PC-9 (cell line): Measurements from ENCODE around the gene LRRC37B. TPM values are rescaled to one million over a fixed set of nuclear protein-coding genes. Genes with fewer than 3 reads are reported as not detected.
"Not testable (repeated sequence)": the region's sequence is repeated elsewhere in the genome, so short reads cannot be mapped to it uniquely, and the experiment has no call there.

Source experiments
- BruUV-seq: library from RNA; stranded (reverse); fragments of 400-500 nt; replicated peaks from 2 replicates; lab custom pipeline; 2021; lab: Mats Ljungman, UMichigan
- CTCF ChIA-PET: fragments of 300-600 bp; sonication (Branson Sonifier 250); formaldehyde crosslinking; loops from one replicate; lab custom pipeline; 2022; ENCODE audit warnings: antibody characterized with exemption; lab: Charles Lee
- POLR2A ChIA-PET: fragments of 300-600 bp; sonication (Branson Sonifier 250); formaldehyde crosslinking; loops from one replicate; lab custom pipeline; 2022; ENCODE audit warnings: antibody characterized with exemption; ENCODE audit not compliant: unreplicated experiment; lab: Charles Lee
- DNase-seq, 2 experiments: peaks; one replicate each; pipeline versions ENCODE4 v3.0.0 to v3.0.0-alpha.2; 2015 to 2022; ENCODE audit warnings: mixed read lengths in 1 of 2
- H2AFZ ChIP-seq: fragments of 200-600 bp; sonication (generic); 2 replicates; pipeline ENCODE4 v1.8.1; 2017; ENCODE audit warnings: antibody characterized with exemption
- H3F3A ChIP-seq: fragments of 200-600 bp; sonication (generic); 2 replicates; pipeline ENCODE4 v1.8.1; 2017; ENCODE audit warnings: antibody characterized with exemption, mild to moderate bottlenecking, low read depth; ENCODE audit not compliant: insufficient read depth
- H3K27ac ChIP-seq: fragments of 200-600 bp; sonication (generic); 2 replicates; pipeline ENCODE4 v1.6.1; 2016; ENCODE audit warnings: mixed run types
- H3K27me3 ChIP-seq: fragments of 200-600 bp; sonication (generic); 2 replicates; pipeline ENCODE4 v1.6.1; 2016; ENCODE audit warnings: low read depth, mixed run types; ENCODE audit not compliant: insufficient read depth
- H3K36me3 ChIP-seq: fragments of 200-600 bp; sonication (generic); 2 replicates; pipeline ENCODE4 v1.6.1; 2016; ENCODE audit warnings: low read depth, mixed run types
- H3K4me1 ChIP-seq: fragments of 200-600 bp; sonication (generic); replicated peaks from 2 replicates; pipeline ENCODE4 v1.6.1; 2016; ENCODE audit warnings: mixed run types; ENCODE audit not compliant: insufficient read depth
- H3K4me2 ChIP-seq: fragments of 200-600 bp; sonication (generic); 2 replicates; pipeline ENCODE4 v1.6.1; 2017; ENCODE audit warnings: mixed run types
- H3K4me3 ChIP-seq: fragments of 200-600 bp; sonication (generic); 2 replicates; pipeline ENCODE4 v1.6.1; 2016; ENCODE audit warnings: mixed run types
- H3K79me2 ChIP-seq: fragments of 200-600 bp; sonication (generic); 2 replicates; pipeline ENCODE4 v1.6.1; 2017; ENCODE audit warnings: low read depth, mixed run types
- H3K9me2 ChIP-seq: fragments of 200-600 bp; sonication (generic); 2 replicates; pipeline ENCODE4 v1.8.1; 2017; ENCODE audit warnings: mild to moderate bottlenecking; ENCODE audit not compliant: insufficient read depth
- H3K9me3 ChIP-seq: fragments of 200-600 bp; sonication (generic); 2 replicates; pipeline ENCODE4 v1.8.1; 2016; ENCODE audit warnings: low read depth; ENCODE audit not compliant: insufficient read depth
- H4K20me1 ChIP-seq: fragments of 200-600 bp; sonication (generic); 2 replicates; pipeline ENCODE4 v1.8.1; 2017; ENCODE audit not compliant: insufficient read depth
- EZH2 ChIP-seq: fragments of 200-600 bp; sonication (generic); IDR thresholded peaks from 2 replicates; pipeline ENCODE4 v1.8.0; 2017; ENCODE audit warnings: antibody characterized with exemption, low read depth
- intact Hi-C: fragments of 100-400 bp; cut with micrococcal nuclease; formaldehyde crosslinking; loops from one replicate; pipeline ENCODE4 v1.10.0; 2022; ENCODE audit not compliant: unreplicated experiment
- total RNA-seq: library from RNA; stranded (reverse); gene quantifications from 2 replicates; pipeline ENCODE4 v1.2.3, GENCODE V29; 2021
- TF ChIP-seq, protein P1 (sequence below): fragments of 200-600 bp; sonication (generic); conservative IDR thresholded peaks from 2 replicates; pipeline ENCODE4 v1.6.1; 2017; ENCODE audit warnings: mixed run types, antibody characterized with exemption, mild to moderate bottlenecking, moderate library complexity

The LRRC37B gene
- total RNA-seq, 1 experiment from 2014 or later = 13.8 TPM

DNA sequence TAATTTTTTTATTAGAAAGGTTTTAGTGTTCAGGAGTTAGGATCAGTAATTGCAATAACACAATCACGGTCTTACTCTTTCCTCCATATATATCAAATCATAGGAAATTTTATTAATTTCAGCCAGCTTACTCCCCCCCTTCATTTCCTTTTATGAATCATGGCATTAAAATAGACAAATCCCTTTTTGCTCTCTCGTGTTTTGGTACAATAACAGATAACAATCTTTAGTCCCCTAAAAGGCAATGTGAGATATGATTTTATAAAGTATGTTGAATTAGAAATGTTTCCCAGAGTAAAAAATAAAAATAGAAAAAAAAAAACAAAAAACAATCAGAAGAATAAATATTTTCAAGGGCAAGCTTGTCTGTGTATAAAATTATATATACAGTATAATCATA is 92.5 kb downstream of the LRRC37B start:
- BruUV-seq = no TSS peak
- Histone ChIP-seq H3K79me2 (no peaks in the 10 kb centered on the region), H3F3A (no peaks in the 10 kb centered on the region), H4K20me1 (no peaks in the 10 kb centered on the region), H3K27ac (no peak overlapping the region), H3K4me2 (no peak overlapping the region), H3K4me3 (no peak overlapping the region), H2AFZ (no peak overlapping the region), H3K9me3 (no peaks in the 10 kb centered on the region), H3K9me2 (no peaks in the 10 kb centered on the region), H3K27me3 (no peaks in the 10 kb centered on the region), H3K36me3 (no peaks in the 10 kb centered on the region), H3K4me1 (no peaks in the 10 kb centered on the region)
- POLR2A ChIA-PET = no interaction called here
- TF ChIP-seq EZH2 = no peak
- TF ChIP-seq, protein P1, sequence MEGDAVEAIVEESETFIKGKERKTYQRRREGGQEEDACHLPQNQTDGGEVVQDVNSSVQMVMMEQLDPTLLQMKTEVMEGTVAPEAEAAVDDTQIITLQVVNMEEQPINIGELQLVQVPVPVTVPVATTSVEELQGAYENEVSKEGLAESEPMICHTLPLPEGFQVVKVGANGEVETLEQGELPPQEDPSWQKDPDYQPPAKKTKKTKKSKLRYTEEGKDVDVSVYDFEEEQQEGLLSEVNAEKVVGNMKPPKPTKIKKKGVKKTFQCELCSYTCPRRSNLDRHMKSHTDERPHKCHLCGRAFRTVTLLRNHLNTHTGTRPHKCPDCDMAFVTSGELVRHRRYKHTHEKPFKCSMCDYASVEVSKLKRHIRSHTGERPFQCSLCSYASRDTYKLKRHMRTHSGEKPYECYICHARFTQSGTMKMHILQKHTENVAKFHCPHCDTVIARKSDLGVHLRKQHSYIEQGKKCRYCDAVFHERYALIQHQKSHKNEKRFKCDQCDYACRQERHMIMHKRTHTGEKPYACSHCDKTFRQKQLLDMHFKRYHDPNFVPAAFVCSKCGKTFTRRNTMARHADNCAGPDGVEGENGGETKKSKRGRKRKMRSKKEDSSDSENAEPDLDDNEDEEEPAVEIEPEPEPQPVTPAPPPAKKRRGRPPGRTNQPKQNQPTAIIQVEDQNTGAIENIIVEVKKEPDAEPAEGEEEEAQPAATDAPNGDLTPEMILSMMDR = no peak
- DNase-seq = no peak
- intact Hi-C loops = no loop called here
- CTCF ChIA-PET = no interaction called here

GRCh38 chr17:32100323-32100722 is 93.1 kb downstream of the LRRC37B start:
- H3K4me1 ChIP-seq, H4K20me1 ChIP-seq, BruUV-seq, H3K9me3 ChIP-seq, DNase-seq, H3K4me2 ChIP-seq, CTCF ChIA-PET, intact Hi-C loops, POLR2A ChIA-PET, H3K27ac ChIP-seq, H3K9me2 ChIP-seq, H3K4me3 ChIP-seq, H2AFZ ChIP-seq, H3F3A ChIP-seq, H3K36me3 ChIP-seq, H3K79me2 ChIP-seq, H3K27me3 ChIP-seq: not testable (repeated sequence)

GRCh38 chr17:32100971-32101631 is 93.9 kb downstream of the LRRC37B start:
- H4K20me1 ChIP-seq = no peaks in the 10 kb centered on the region
- DNase-seq = peak in 1 of 2 experiments; percentile 7
- H3K4me2 ChIP-seq = no peak overlapping the region
- no peak overlapping the region for H2AFZ ChIP-seq
- no peak overlapping the region for H3K27ac ChIP-seq
- H3K36me3 ChIP-seq = no peaks in the 10 kb centered on the region
- ChIA-PET POLR2A (no interaction called here), CTCF (no interaction called here)
- intact Hi-C loops = no loop called here
- no TSS peak for BruUV-seq
- H3K4me3 ChIP-seq = no peak overlapping the region
- no peaks in the 10 kb centered on the region for H3K9me2 ChIP-seq
- H3K79me2 ChIP-seq = no peaks in the 10 kb centered on the region
- H3K9me3 ChIP-seq = no peaks in the 10 kb centered on the region
- no peaks in the 10 kb centered on the region for H3K4me1 ChIP-seq
- TF ChIP-seq, protein P1 = no peak
- no peak for TF ChIP-seq EZH2
- H3K27me3 ChIP-seq = no peaks in the 10 kb centered on the region
- H3F3A ChIP-seq = no peaks in the 10 kb centered on the region

DNA sequence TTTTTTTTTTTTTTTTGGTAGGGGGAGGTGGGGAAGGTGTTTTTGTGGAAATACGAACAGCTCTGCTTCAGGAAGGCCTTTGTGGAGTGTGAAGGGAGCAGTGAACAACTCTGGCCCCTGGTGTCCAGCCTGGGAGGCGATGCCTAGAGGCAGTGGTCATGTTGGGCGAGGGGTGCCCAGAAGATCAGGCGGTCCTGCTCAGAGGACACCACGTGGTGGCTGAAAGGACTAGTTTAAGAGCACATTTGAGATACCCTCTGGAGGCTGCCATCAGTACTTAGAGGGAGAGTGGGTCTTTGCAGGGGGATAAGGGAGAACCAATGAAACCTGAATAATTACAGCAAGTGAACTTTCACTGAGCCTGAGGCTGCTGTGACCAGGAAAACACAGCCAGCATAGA is 95.0 kb downstream of the LRRC37B start:
- DNase-seq = no peak
- TF ChIP-seq, protein P1 = no peak
- TF ChIP-seq EZH2 = no peak
- no peak overlapping the region for H3K4me3 ChIP-seq
- H4K20me1 ChIP-seq = no peaks in the 10 kb centered on the region
- intact Hi-C loops = no loop called here
- no peaks in the 10 kb centered on the region for H3F3A ChIP-seq
- no peaks in the 10 kb centered on the region for H3K4me1 ChIP-seq
- no peaks in the 10 kb centered on the region for H3K36me3 ChIP-seq
- no peak overlapping the region for H3K4me2 ChIP-seq
- no peaks in the 10 kb centered on the region for H3K27me3 ChIP-seq
- H3K79me2 ChIP-seq = no peaks in the 10 kb centered on the region
- ChIA-PET CTCF (no interaction called here), POLR2A (no interaction called here)
- H3K27ac ChIP-seq = no peak overlapping the region
- no TSS peak for BruUV-seq
- H2AFZ ChIP-seq = no peak overlapping the region
- no peaks in the 10 kb centered on the region for H3K9me2 ChIP-seq
- H3K9me3 ChIP-seq = no peaks in the 10 kb centered on the region
